ENCODE results near the gene CFAP58. TPM values are rescaled to one million over a fixed set of nuclear protein-coding genes. Genes with fewer than 3 reads are reported as not detected.

Gene CFAP58
- total and polyA plus RNA-seq, 5 donors from 2014 or later, result 0.51 TPM; not detected in 4

DNA sequence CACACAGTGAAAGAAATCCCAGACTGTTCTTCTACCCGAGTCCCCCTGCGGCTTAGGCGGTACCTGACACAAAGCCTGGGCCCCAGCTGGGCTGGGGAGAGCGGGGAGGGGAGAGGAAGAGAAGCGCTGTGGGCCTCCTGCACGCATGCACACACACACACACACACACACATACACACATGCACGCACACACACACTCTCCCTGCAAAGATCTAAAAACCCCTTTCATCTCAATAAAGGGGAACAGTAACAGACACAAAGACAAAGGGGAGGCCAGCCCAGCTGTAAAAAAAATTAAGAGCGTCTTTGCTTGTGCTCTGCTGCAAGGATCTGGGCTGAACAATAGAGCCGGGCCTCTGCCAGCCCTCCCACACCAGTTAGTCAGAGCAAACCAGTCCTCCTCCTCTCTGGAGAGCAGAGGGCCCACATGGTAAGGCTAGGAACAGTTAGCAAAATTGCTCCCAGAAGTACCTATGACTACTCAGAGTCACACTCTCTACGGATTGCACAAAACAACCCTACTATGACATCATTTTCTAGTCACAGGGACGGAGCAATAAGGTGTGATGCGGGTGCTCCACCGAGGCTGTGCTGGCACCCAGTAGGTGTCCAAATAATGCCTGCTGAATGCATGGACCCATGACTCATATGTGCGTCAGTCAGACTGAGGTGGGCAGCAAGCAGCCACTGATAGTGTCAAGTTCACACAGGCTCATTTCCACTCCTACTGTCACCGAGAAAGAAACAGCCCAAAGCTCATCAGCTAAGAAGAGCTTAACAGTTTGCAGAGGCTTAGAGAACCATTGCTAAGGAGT lies 24.5 kb upstream of the CFAP58 start:
- Mint-ChIP-seq H3K27me3 (peaks cover 7% of the 10 kb centered on the region), H3K27ac (peak overlapping the region; percentile 95 to 96 (median 96)), H3K4me1 (peaks cover 24 to 100% (median 79%) of the 10 kb centered on the region in 4 donors)

GRCh38 chr10:104329735-104330134 lies 23.9 kb upstream of the CFAP58 start:
- Mint-ChIP-seq H3K4me3 (peak overlapping the region; percentile 78 to 91 (median 88)), H3K4me1 (peaks cover 25 to 100% (median 79%) of the 10 kb centered on the region in 4 donors), H3K27ac (peak overlapping the region; percentile 95 to 96 (median 96)), H3K27me3 (peaks cover 7% of the 10 kb centered on the region), H3K9me3 (peaks cover 0 to 3% (median 0%) of the 10 kb centered on the region in 7 donors), H3K36me3 (peaks cover 18% of the 10 kb centered on the region)
- no peak for ATAC-seq (ENCODE audit: low read depth in 2 of 2)
- Histone ChIP-seq H3K4me3 (ENCODE audit: low read depth, low read length) (peak overlapping the region; percentile 77), H3K4me1 (ENCODE audit: control insufficient read depth, insufficient read depth, low read length, poor library complexity, severe bottlenecking) (peaks cover 93% of the 10 kb centered on the region), H3K36me3 (ENCODE audit: control insufficient read depth, insufficient read depth, low read length) (peaks cover 11% of the 10 kb centered on the region), H3K27ac (ENCODE audit: insufficient read depth, low read length, poor library complexity, severe bottlenecking) (peak overlapping the region; percentile 83), H3K27me3 (ENCODE audit: control insufficient read depth, insufficient read depth, low read length) (no peaks in the 10 kb centered on the region), H3K9me3 (ENCODE audit: control insufficient read depth in 2 of 2, low read length in 2 of 2) (no peaks in the 10 kb centered on the region)
- DNase-seq, result no peak

More for the DNA sequence above, 24.5 kb upstream of the CFAP58 start:
- H3K4me3 ChIP-seq (ENCODE audit: low read depth, low read length), result peak overlapping the region; percentile 77
- no peaks in the 10 kb centered on the region for H3K27me3 ChIP-seq (ENCODE audit: control insufficient read depth, insufficient read depth, low read length)
- H3K9me3 Mint-ChIP-seq, result peaks cover 0 to 3% (median 0%) of the 10 kb centered on the region in 7 donors
- ATAC-seq (ENCODE audit: low read depth in 2 of 2) (peak; percentile 59 to 71), DNase-seq (peak; percentile 66 to 85 (median 76))
- H3K36me3 ChIP-seq (ENCODE audit: control insufficient read depth, insufficient read depth, low read length), result peaks cover 11% of the 10 kb centered on the region
- H3K27ac ChIP-seq (ENCODE audit: insufficient read depth, low read length, poor library complexity, severe bottlenecking), result peak overlapping the region; percentile 83
- H3K4me3 Mint-ChIP-seq, result peak overlapping the region; percentile 78 to 91 (median 88)
- H3K9me3 ChIP-seq (ENCODE audit: control insufficient read depth in 2 of 2, low read length in 2 of 2), result no peaks in the 10 kb centered on the region
- H3K4me1 ChIP-seq (ENCODE audit: control insufficient read depth, insufficient read depth, low read length, poor library complexity, severe bottlenecking), result peaks cover 94% of the 10 kb centered on the region
- H3K36me3 Mint-ChIP-seq, result peaks cover 18% of the 10 kb centered on the region

GRCh38 chr10:104330168-104331110 lies 23.2 kb upstream of the CFAP58 start:
- peak overlapping the region; percentile 83 for H3K27ac ChIP-seq (ENCODE audit: insufficient read depth, low read length, poor library complexity, severe bottlenecking)
- H3K4me1 ChIP-seq (ENCODE audit: control insufficient read depth, insufficient read depth, low read length, poor library complexity, severe bottlenecking), result peaks cover 93% of the 10 kb centered on the region

GRCh38 chr10:104331208-104331838 lies 22.3 kb upstream of the CFAP58 start:
- H3K4me3 ChIP-seq (ENCODE audit: low read depth, low read length), result no peak overlapping the region
- ATAC-seq (ENCODE audit: low read depth in 2 of 2), result no peak
- no peaks in the 10 kb centered on the region for H3K27me3 ChIP-seq (ENCODE audit: control insufficient read depth, insufficient read depth, low read length)
- Mint-ChIP-seq H3K36me3 (peaks cover 9% of the 10 kb centered on the region), H3K27me3 (peaks cover 7% of the 10 kb centered on the region), H3K9me3 (peaks cover 0 to 3% (median 0%) of the 10 kb centered on the region in 7 donors), H3K4me1 (peaks cover 32 to 100% (median 84%) of the 10 kb centered on the region in 4 donors), H3K4me3 (peak overlapping the region in 1 of 4 donors; percentile 91), H3K27ac (peak overlapping the region; percentile 58 to 96 (median 96))
- no peak for DNase-seq
- peaks cover 93% of the 10 kb centered on the region for H3K4me1 ChIP-seq (ENCODE audit: control insufficient read depth, insufficient read depth, low read length, poor library complexity, severe bottlenecking)
- peaks cover 11% of the 10 kb centered on the region for H3K36me3 ChIP-seq (ENCODE audit: control insufficient read depth, insufficient read depth, low read length)
- H3K27ac ChIP-seq (ENCODE audit: insufficient read depth, low read length, poor library complexity, severe bottlenecking), result peak overlapping the region; percentile 83
- H3K9me3 ChIP-seq (ENCODE audit: control insufficient read depth in 2 of 2, low read length in 2 of 2), result no peaks in the 10 kb centered on the region

More at GRCh38 chr10:104330168-104331110, 23.2 kb upstream of the CFAP58 start:
- peaks cover 14% of the 10 kb centered on the region for H3K36me3 Mint-ChIP-seq
- peak overlapping the region; percentile 58 to 96 (median 96) for H3K27ac Mint-ChIP-seq
- H3K9me3 ChIP-seq (ENCODE audit: control insufficient read depth in 2 of 2, low read length in 2 of 2), result no peaks in the 10 kb centered on the region
- H3K27me3 Mint-ChIP-seq, result peaks cover 7% of the 10 kb centered on the region
- H3K27me3 ChIP-seq (ENCODE audit: control insufficient read depth, insufficient read depth, low read length), result no peaks in the 10 kb centered on the region
- H3K4me3 ChIP-seq (ENCODE audit: low read depth, low read length), result peak overlapping the region; percentile 77
- ATAC-seq (ENCODE audit: low read depth in 2 of 2) (no peak), DNase-seq (no peak)
- peaks cover 0 to 3% (median 0%) of the 10 kb centered on the region in 7 donors for H3K9me3 Mint-ChIP-seq
- peaks cover 11% of the 10 kb centered on the region for H3K36me3 ChIP-seq (ENCODE audit: control insufficient read depth, insufficient read depth, low read length)
- H3K4me3 Mint-ChIP-seq, result peak overlapping the region in 3 of 4 donors; percentile 41 to 91 (median 78)
- peaks cover 28 to 100% (median 81%) of the 10 kb centered on the region in 4 donors for H3K4me1 Mint-ChIP-seq

GRCh38 chr10:104332243-104333031 lies 21.2 kb upstream of the CFAP58 start:
- H3K4me1 ChIP-seq (ENCODE audit: control insufficient read depth, insufficient read depth, low read length, poor library complexity, severe bottlenecking), result peaks cover 91% of the 10 kb centered on the region
- Mint-ChIP-seq H3K27me3 (peaks cover 7% of the 10 kb centered on the region), H3K36me3 (peaks cover 8% of the 10 kb centered on the region), H3K9me3 (peaks cover 0 to 2% (median 0%) of the 10 kb centered on the region in 7 donors), H3K4me3 (peak overlapping the region in 3 of 4 donors; percentile 53 to 91 (median 83)), H3K27ac (peak overlapping the region; percentile 96 to 98 (median 96)), H3K4me1 (peaks cover 33 to 93% (median 75%) of the 10 kb centered on the region in 4 donors)
- no peak for ATAC-seq (ENCODE audit: low read depth in 2 of 2)
- no peaks in the 10 kb centered on the region for H3K9me3 ChIP-seq (ENCODE audit: control insufficient read depth in 2 of 2, low read length in 2 of 2)
- H3K27me3 ChIP-seq (ENCODE audit: control insufficient read depth, insufficient read depth, low read length), result no peaks in the 10 kb centered on the region
- peaks cover 11% of the 10 kb centered on the region for H3K36me3 ChIP-seq (ENCODE audit: control insufficient read depth, insufficient read depth, low read length)
- H3K4me3 ChIP-seq (ENCODE audit: low read depth, low read length), result no peak overlapping the region
- no peak for DNase-seq
- H3K27ac ChIP-seq (ENCODE audit: insufficient read depth, low read length, poor library complexity, severe bottlenecking), result peak overlapping the region; percentile 89

GRCh38 chr10:104333032-104333727 lies 20.5 kb upstream of the CFAP58 start:
- peak overlapping the region; percentile 89 for H3K27ac ChIP-seq (ENCODE audit: insufficient read depth, low read length, poor library complexity, severe bottlenecking)
- H3K9me3 ChIP-seq (ENCODE audit: control insufficient read depth in 2 of 2, low read length in 2 of 2), result no peaks in the 10 kb centered on the region

More at GRCh38 chr10:104333032-104333727, 20.5 kb upstream of the CFAP58 start:
- peaks cover 7% of the 10 kb centered on the region for H3K27me3 Mint-ChIP-seq
- Histone ChIP-seq H3K36me3 (ENCODE audit: control insufficient read depth, insufficient read depth, low read length) (peaks cover 11% of the 10 kb centered on the region), H3K4me3 (ENCODE audit: low read depth, low read length) (peak overlapping the region; percentile 10), H3K27me3 (ENCODE audit: control insufficient read depth, insufficient read depth, low read length) (no peaks in the 10 kb centered on the region), H3K4me1 (ENCODE audit: control insufficient read depth, insufficient read depth, low read length, poor library complexity, severe bottlenecking) (peaks cover 85% of the 10 kb centered on the region)
- H3K4me3 Mint-ChIP-seq, result peak overlapping the region; percentile 53 to 91 (median 73)
- peaks cover 0 to 2% (median 0%) of the 10 kb centered on the region in 7 donors for H3K9me3 Mint-ChIP-seq
- peaks cover 8% of the 10 kb centered on the region for H3K36me3 Mint-ChIP-seq
- H3K4me1 Mint-ChIP-seq, result peaks cover 33 to 86% (median 69%) of the 10 kb centered on the region in 4 donors
- H3K27ac Mint-ChIP-seq, result peak overlapping the region; percentile 93 to 98 (median 96)
- ATAC-seq (ENCODE audit: low read depth in 2 of 2), result peak; percentile 33
- peak; percentile 59 to 80 (median 78) for DNase-seq

Data from CD4-positive, CD25-positive, alpha-beta regulatory T cell (primary cell).